Natural killer cell (primary cell): Measurements from ENCODE around the gene CCL16. TPM values are rescaled to one million over a fixed set of nuclear protein-coding genes. Genes with fewer than 3 reads are reported as not detected.
A peak's percentile ranks its signal among the peaks of the same experiment; 100 is the strongest.

Source experiments
- ATAC-seq, 3 donors: fragments of 150-1000 bp in 2 of 3; fragments of 200-7000 bp in 1 of 3; cut with Tn5 transposase; 1 replicate in 1 of 3; 2 replicates in 2 of 3; pipeline ENCODE4 v1.10.0; 2021; ENCODE audit warnings: mild to moderate bottlenecking in 2 of 3, moderate library complexity in 2 of 3
- DNase-seq, 2 donors: peaks; one replicate each; pipeline versions ENCODE4 v3.0.0 to v3.0.0-alpha.2; 2013 to 2021; ENCODE audit warnings: mixed read lengths in 1 of 2
- H3K27ac ChIP-seq: one replicate; pipeline ENCODE4 v1.5.1; 2013; ENCODE audit warnings: mild to moderate bottlenecking, low read length
- H3K27me3 ChIP-seq: one replicate; pipeline ENCODE4 v1.6.1; 2013; ENCODE audit warnings: low read length; ENCODE audit not compliant: control insufficient read depth, insufficient read depth
- H3K36me3 ChIP-seq: one replicate; pipeline ENCODE4 v1.6.1; 2013; ENCODE audit warnings: low read length; ENCODE audit not compliant: control insufficient read depth, insufficient read depth
- H3K4me1 ChIP-seq: one replicate; pipeline ENCODE4 v1.6.1; 2013; ENCODE audit warnings: low read length; ENCODE audit not compliant: control insufficient read depth, insufficient read depth
- H3K4me3 ChIP-seq: one replicate; pipeline ENCODE4 v1.5.1; 2013; ENCODE audit warnings: low read length
- H3K9me3 ChIP-seq: one replicate; pipeline ENCODE4 v1.6.1; 2013; ENCODE audit warnings: low read length; ENCODE audit not compliant: control insufficient read depth, insufficient read depth
- H3K27ac Mint-ChIP-seq, 2 donors: one replicate each; pipeline ENCODE4 v1.8.0; 2022; ENCODE audit warnings: mild to moderate bottlenecking in 2 of 2, mixed read lengths in 2 of 2, moderate library complexity in 1 of 2
- H3K27me3 Mint-ChIP-seq, 2 donors: one replicate each; pipeline ENCODE4 v1.8.0; 2022; ENCODE audit warnings: low read depth in 2 of 2, mixed read lengths in 2 of 2
- H3K36me3 Mint-ChIP-seq: one replicate; pipeline ENCODE4 v1.8.0; 2022; ENCODE audit warnings: mixed read lengths
- H3K4me1 Mint-ChIP-seq, 2 donors: one replicate each; pipeline ENCODE4 v1.8.0; 2022; ENCODE audit warnings: mixed read lengths in 2 of 2
- H3K4me3 Mint-ChIP-seq: one replicate; pipeline ENCODE4 v1.8.0; 2022; ENCODE audit warnings: mild to moderate bottlenecking, moderate library complexity, mixed read lengths
- H3K9me3 Mint-ChIP-seq, 2 donors: one replicate each; pipeline ENCODE4 v1.8.0; 2022; ENCODE audit warnings: mixed read lengths in 2 of 2
- WGBS: methylation state at CpG from one replicate; pipeline ENCODE4 v1.1.7; 2013; ENCODE audit warnings: missing lambda C conversion rate; ENCODE audit not compliant: insufficient coverage; 5-methylcytosine and 5-hydroxymethylcytosine counted together
- intact Hi-C: fragments of 100-400 bp; cut with micrococcal nuclease; formaldehyde crosslinking; loops from one replicate; pipeline ENCODE4 v1.14.2; 2022
- total RNA-seq, 4 donors: library from RNA; stranded (reverse); fragments of 120-200 nt in 1 of 4; gene quantifications; one replicate each; pipeline versions ENCODE4 v1.2.3 to v1.2.4, GENCODE V29; 2013 to 2022
- TF ChIP-seq, protein P1 (sequence below): fragments of 200-600 bp; IDR thresholded peaks from one replicate; pipeline ENCODE4 v1.8.0; 2022; ENCODE audit warnings: antibody characterized with exemption

Gene CCL16
- total RNA-seq, 3 donors from 2014 or later (not counting 1 experiment from before 2014, with no cell fraction given): not detected

DNA sequence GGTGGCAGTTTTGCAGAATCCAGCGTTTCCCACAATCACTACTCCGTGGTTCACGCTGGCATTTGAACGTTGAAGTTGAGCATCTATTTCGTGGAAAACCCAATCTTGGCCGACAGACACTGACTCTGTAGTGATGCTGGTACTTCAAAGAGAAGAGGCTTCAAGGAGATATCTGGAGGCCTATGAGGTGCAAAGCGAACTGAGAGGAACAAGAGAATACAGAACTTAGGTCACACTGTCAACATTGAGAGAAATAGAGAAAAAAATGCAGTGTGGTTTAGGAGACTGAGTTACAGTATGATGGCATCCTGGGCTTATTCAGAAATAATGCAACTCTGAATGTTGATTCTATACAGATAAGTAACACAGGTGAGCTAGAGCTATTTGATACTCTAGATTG, 16.0 kb downstream of the CCL16 start:
- ATAC-seq (no peak), DNase-seq (no peak)
- no peak overlapping the region for H3K27ac ChIP-seq
- H3K27me3 Mint-ChIP-seq: no peaks in the 10 kb centered on the region
- H3K36me3 Mint-ChIP-seq: no peaks in the 10 kb centered on the region
- H3K9me3 ChIP-seq: no peaks in the 10 kb centered on the region
- intact Hi-C loops: no loop called here
- H3K36me3 ChIP-seq: no peaks in the 10 kb centered on the region
- no peak overlapping the region for H3K27ac Mint-ChIP-seq
- H3K4me1 Mint-ChIP-seq: peaks cover 10 to 11% of the 10 kb centered on the region in 2 donors
- no peak overlapping the region for H3K4me3 ChIP-seq
- H3K4me1 ChIP-seq: peaks cover 8% of the 10 kb centered on the region
- no peaks in the 10 kb centered on the region for H3K27me3 ChIP-seq
- H3K9me3 Mint-ChIP-seq: no peaks in the 10 kb centered on the region
- TF ChIP-seq, protein P1, sequence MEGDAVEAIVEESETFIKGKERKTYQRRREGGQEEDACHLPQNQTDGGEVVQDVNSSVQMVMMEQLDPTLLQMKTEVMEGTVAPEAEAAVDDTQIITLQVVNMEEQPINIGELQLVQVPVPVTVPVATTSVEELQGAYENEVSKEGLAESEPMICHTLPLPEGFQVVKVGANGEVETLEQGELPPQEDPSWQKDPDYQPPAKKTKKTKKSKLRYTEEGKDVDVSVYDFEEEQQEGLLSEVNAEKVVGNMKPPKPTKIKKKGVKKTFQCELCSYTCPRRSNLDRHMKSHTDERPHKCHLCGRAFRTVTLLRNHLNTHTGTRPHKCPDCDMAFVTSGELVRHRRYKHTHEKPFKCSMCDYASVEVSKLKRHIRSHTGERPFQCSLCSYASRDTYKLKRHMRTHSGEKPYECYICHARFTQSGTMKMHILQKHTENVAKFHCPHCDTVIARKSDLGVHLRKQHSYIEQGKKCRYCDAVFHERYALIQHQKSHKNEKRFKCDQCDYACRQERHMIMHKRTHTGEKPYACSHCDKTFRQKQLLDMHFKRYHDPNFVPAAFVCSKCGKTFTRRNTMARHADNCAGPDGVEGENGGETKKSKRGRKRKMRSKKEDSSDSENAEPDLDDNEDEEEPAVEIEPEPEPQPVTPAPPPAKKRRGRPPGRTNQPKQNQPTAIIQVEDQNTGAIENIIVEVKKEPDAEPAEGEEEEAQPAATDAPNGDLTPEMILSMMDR: no peak
- H3K4me3 Mint-ChIP-seq: no peak overlapping the region
- WGBS: 91% methylated on average over 7 of the region's 7 CpGs

DNA sequence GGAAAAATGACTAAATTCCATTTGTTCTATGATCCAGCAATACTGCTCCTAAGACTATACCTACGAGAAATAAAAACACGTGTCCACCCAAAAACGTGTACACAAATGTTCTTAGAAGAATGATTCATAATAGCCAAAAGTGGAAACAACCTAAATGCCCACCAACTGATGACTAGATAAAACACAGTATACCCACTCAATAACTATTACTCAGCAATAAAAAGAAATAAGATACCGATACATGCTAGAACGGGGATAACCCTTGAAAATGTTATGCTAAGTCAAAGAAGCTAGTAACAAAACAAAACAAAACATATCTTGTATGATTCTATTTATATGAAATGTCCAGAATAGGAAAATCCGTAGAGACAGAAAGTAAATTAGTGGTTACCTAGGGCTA, 17.6 kb downstream of the CCL16 start:
- Histone ChIP-seq H3K4me1 (no peaks in the 10 kb centered on the region), H3K9me3 (no peaks in the 10 kb centered on the region), H3K36me3 (no peaks in the 10 kb centered on the region), H3K27me3 (no peaks in the 10 kb centered on the region), H3K27ac (no peak overlapping the region), H3K4me3 (no peak overlapping the region)
- Mint-ChIP-seq H3K4me3 (no peak overlapping the region), H3K27ac (no peak overlapping the region), H3K36me3 (no peaks in the 10 kb centered on the region), H3K9me3 (no peaks in the 10 kb centered on the region), H3K27me3 (no peaks in the 10 kb centered on the region), H3K4me1 (peaks cover 0 to under 1% of the 10 kb centered on the region in 2 donors)
- WGBS: 78% methylated on average over 5 of the region's 6 CpGs
- TF ChIP-seq, protein P1: no peak
- DNase-seq: no peak
- intact Hi-C loops: no loop called here
- ATAC-seq: no peak

DNA sequence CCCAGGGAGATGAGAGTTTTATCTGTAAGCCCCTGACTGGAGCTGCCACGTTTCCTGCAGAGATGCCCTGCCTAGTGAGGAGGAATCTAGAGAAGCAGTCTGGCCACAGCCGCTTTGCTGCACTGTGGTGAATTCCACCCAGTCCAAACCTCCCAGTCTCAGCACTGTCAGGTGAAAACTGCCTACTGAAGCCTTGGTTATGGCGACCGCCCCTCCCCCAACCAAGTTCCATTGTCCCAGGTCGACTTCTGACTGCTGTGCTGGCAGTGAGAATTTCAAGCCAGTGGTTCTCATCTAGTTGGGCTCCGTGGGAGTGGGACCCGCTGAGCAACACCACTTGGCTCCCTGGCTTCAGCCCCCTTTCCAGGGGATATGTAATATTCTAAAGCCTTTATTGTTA, 27.6 kb downstream of the CCL16 start:
- Histone ChIP-seq H3K27me3 (no peaks in the 10 kb centered on the region), H3K27ac (no peak overlapping the region), H3K36me3 (no peaks in the 10 kb centered on the region), H3K4me1 (no peaks in the 10 kb centered on the region), H3K9me3 (no peaks in the 10 kb centered on the region), H3K4me3 (no peak overlapping the region)
- ATAC-seq (no peak), DNase-seq (no peak)
- 69% methylated on average over 6 of the region's 7 CpGs for WGBS
- H3K27ac Mint-ChIP-seq: no peak overlapping the region
- H3K9me3 Mint-ChIP-seq: peaks cover 0 to 2% of the 10 kb centered on the region in 2 donors
- TF ChIP-seq, protein P1: no peak
- H3K36me3 Mint-ChIP-seq: no peaks in the 10 kb centered on the region
- no peaks in the 10 kb centered on the region for H3K27me3 Mint-ChIP-seq
- intact Hi-C loops: no loop called here
- H3K4me1 Mint-ChIP-seq: peaks cover 6 to 16% of the 10 kb centered on the region in 2 donors
- no peak overlapping the region for H3K4me3 Mint-ChIP-seq

DNA sequence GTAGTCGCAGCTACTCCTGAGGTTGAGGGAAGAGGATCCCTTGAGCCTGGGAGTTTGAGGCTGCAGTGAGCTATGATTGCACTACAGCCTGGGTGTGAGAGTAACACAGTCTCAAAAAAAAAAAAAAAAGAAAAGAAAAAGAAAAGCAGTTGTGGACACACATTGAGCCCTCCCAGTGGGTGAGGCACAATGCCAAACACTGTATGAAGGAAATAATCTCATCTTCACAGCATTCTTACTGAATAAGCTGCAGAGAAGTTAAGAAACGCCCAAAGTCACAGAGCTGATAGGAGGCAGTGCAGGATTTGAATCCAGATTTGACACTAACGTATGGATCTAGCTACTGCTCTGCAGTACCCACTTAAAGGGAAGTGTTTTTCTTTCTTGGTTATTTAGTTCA, 31.9 kb downstream of the CCL16 start:
- peak overlapping the region in 1 of 2 donors; percentile 38 for H3K27ac Mint-ChIP-seq
- no peaks in the 10 kb centered on the region for H3K9me3 ChIP-seq
- peaks cover 0 to 12% of the 10 kb centered on the region in 2 donors for H3K4me1 Mint-ChIP-seq
- H3K27ac ChIP-seq: no peak overlapping the region
- no peak overlapping the region for H3K4me3 ChIP-seq
- no peaks in the 10 kb centered on the region for H3K9me3 Mint-ChIP-seq
- H3K4me1 ChIP-seq: peaks cover 10% of the 10 kb centered on the region
- H3K36me3 ChIP-seq: no peaks in the 10 kb centered on the region
- no peak for DNase-seq
- TF ChIP-seq, protein P1: no peak
- ATAC-seq: no peak
- H3K27me3 Mint-ChIP-seq: no peaks in the 10 kb centered on the region
- H3K4me3 Mint-ChIP-seq: no peak overlapping the region
- H3K27me3 ChIP-seq: no peaks in the 10 kb centered on the region
- H3K36me3 Mint-ChIP-seq: no peaks in the 10 kb centered on the region
- 90% methylated on average over 3 of the region's 3 CpGs for WGBS
- intact Hi-C loops: no loop called here
